ENCODE data around the gene CYP11A1. TPM values are rescaled to one million over a fixed set of nuclear protein-coding genes. Genes with fewer than 3 reads are reported as not detected.
A peak's percentile ranks its signal among the peaks of the same experiment; 100 is the strongest.

The CYP11A1 gene
- total and polyA plus RNA-seq, 2 donors (not counting 1 experiment from before 2014, with no cell fraction given), result not detected

DNA sequence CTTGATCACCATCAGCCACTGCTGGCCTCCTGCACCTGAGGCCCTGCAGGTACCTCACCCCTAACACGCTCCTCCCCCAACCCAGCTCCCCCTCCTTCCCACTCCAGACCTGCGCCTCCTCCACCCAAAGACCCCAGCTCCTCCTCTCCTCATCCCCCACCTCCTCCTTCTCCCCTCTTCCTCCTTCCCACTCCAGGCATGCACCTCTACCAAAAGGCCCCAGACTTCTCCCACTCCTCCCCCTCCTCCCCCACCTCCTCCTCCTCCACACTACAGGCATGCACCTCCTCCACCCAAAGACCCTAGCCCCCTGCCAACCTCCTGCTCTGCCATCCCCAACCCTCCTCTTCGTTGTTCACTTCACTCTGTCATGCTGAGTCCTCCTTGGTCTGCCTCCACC lies 42.7 kb downstream of the CYP11A1 start:
- WGBS (ENCODE audit: insufficient coverage), result 71% methylated on average over 3 of the region's 3 CpGs
- Mint-ChIP-seq H3K27ac (no peak overlapping the region), H3K4me3 (no peak overlapping the region), H3K9me3 (ENCODE audit: insufficient read depth) (no peaks in the 10 kb centered on the region), H3K4me1 (peaks cover 2% of the 10 kb centered on the region), H3K27me3 (peaks cover 21% of the 10 kb centered on the region)
- POLR2A ChIA-PET, result no interaction called here
- Histone ChIP-seq H3K4me2 (replicated peaks; ENCODE audit: low read depth, low read length, poor library complexity, severe bottlenecking) (no peak overlapping the region), H3K4me3 (ENCODE audit: control extremely low read depth in 1 of 5, extremely low read depth in 1 of 5, insufficient read depth in 1 of 5, low read depth in 2 of 5, low read length in 4 of 5) (no peak overlapping the region), H4K20me1 (ENCODE audit: control insufficient read depth, insufficient read depth, low read length, poor library complexity, severe bottlenecking) (no peaks in the 10 kb centered on the region), H2AFZ (ENCODE audit: insufficient read depth, low read depth, low read length, poor library complexity, severe bottlenecking) (no peak overlapping the region), H3K79me2 (ENCODE audit: control insufficient read depth, insufficient read depth, low read length) (no peaks in the 10 kb centered on the region), H3K27ac (ENCODE audit: low read length in 2 of 2) (no peak overlapping the region), H3K27me3 (replicated peaks in 1 of 4; ENCODE audit: control extremely low read depth in 1 of 4, control insufficient read depth in 3 of 4, insufficient read depth in 4 of 4, low read length in 3 of 4) (peaks cover 0 to 10% (median 0%) of the 10 kb centered on the region in 4 experiments), H3K9me3 (ENCODE audit: control extremely low read depth in 1 of 3, control insufficient read depth in 2 of 3, insufficient read depth in 1 of 3, low read length in 2 of 3) (no peaks in the 10 kb centered on the region), H3K4me1 (ENCODE audit: control insufficient read depth in 2 of 2, insufficient read depth in 2 of 2, low read length in 2 of 2) (peaks cover 0 to 6% of the 10 kb centered on the region in 2 donors), H3K36me3 (replicated peaks in 1 of 2; ENCODE audit: control extremely low read depth in 1 of 2, control insufficient read depth in 1 of 2, extremely low read depth in 1 of 2, insufficient read depth in 2 of 2, low read length in 1 of 2) (no peaks in the 10 kb centered on the region), H3K9ac (ENCODE audit: low read length) (no peak overlapping the region)
- TF ChIP-seq EZH2 (IDR thresholded peaks at IDR 0.05; ENCODE audit: borderline replicate concordance, insufficient read depth, low read depth, low read length, poor library complexity, severe bottlenecking) (no peak), CTCF (IDR thresholded peaks at IDR 0.05) (no peak)
- ATAC-seq (ENCODE audit: low read depth), result no peak
- DNase-seq, result no peak
- CTCF ChIA-PET, result interaction anchor here (0.7 to 0.9 kb wide), 2 partner anchors 17 to 269 kb away, joined by 4 read pairs; no protein-coding TSS in a partner anchor
- intact Hi-C loops (cut with micrococcal nuclease), result no loop called here

- Mint-ChIP-seq H3K27ac (no peak overlapping the region), H3K27me3 (peaks cover 21% of the 10 kb centered on the region), H3K9me3 (ENCODE audit: insufficient read depth) (no peaks in the 10 kb centered on the region), H3K4me3 (no peak overlapping the region), H3K4me1 (peaks cover 2% of the 10 kb centered on the region)
- Histone ChIP-seq H3K79me2 (ENCODE audit: control insufficient read depth, insufficient read depth, low read length) (no peaks in the 10 kb centered on the region), H3K36me3 (replicated peaks in 1 of 2; ENCODE audit: control extremely low read depth in 1 of 2, control insufficient read depth in 1 of 2, extremely low read depth in 1 of 2, insufficient read depth in 2 of 2, low read length in 1 of 2) (no peaks in the 10 kb centered on the region), H3K4me1 (ENCODE audit: control insufficient read depth in 2 of 2, insufficient read depth in 2 of 2, low read length in 2 of 2) (peaks cover 0 to 19% of the 10 kb centered on the region in 2 donors), H3K9ac (ENCODE audit: low read length) (no peak overlapping the region), H3K4me3 (ENCODE audit: control extremely low read depth in 1 of 5, extremely low read depth in 1 of 5, insufficient read depth in 1 of 5, low read depth in 2 of 5, low read length in 4 of 5) (no peak overlapping the region), H4K20me1 (ENCODE audit: control insufficient read depth, insufficient read depth, low read length, poor library complexity, severe bottlenecking) (no peaks in the 10 kb centered on the region), H3K27ac (ENCODE audit: low read length in 2 of 2) (no peak overlapping the region), H3K9me3 (ENCODE audit: control extremely low read depth in 1 of 3, control insufficient read depth in 2 of 3, insufficient read depth in 1 of 3, low read length in 2 of 3) (no peaks in the 10 kb centered on the region), H3K27me3 (replicated peaks in 1 of 4; ENCODE audit: control extremely low read depth in 1 of 4, control insufficient read depth in 3 of 4, insufficient read depth in 4 of 4, low read length in 3 of 4) (peaks cover 0 to 10% (median 0%) of the 10 kb centered on the region in 4 experiments), H2AFZ (ENCODE audit: insufficient read depth, low read depth, low read length, poor library complexity, severe bottlenecking) (no peak overlapping the region), H3K4me2 (replicated peaks; ENCODE audit: low read depth, low read length, poor library complexity, severe bottlenecking) (no peak overlapping the region)
- intact Hi-C loops (cut with micrococcal nuclease), result loop anchor here (1.0 kb wide), 1 partner anchor 195 kb away; no protein-coding TSS in a partner anchor
- TF ChIP-seq EZH2 (IDR thresholded peaks at IDR 0.05; ENCODE audit: borderline replicate concordance, insufficient read depth, low read depth, low read length, poor library complexity, severe bottlenecking) (no peak), CTCF (IDR thresholded peaks at IDR 0.05) (peak; percentile 73)
- 33% methylated on average over 3 of the region's 6 CpGs for whole genome bisulfite sequencing (ENCODE audit: insufficient coverage)
- ChIA-PET CTCF (interaction anchor here (0.6 to 3.7 kb wide), 13 partner anchors 8 to 1734 kb away, joined by 3 to 40 read pairs (median 3); no protein-coding TSS in a partner anchor), POLR2A (no interaction called here)
- peak; percentile 73 for ATAC-seq (ENCODE audit: low read depth)
- DNase-seq, result peak; percentile 68
Measured at GRCh38 chr15:74322558-74323180, 44.8 kb downstream of the CYP11A1 start.

All from B cell (primary cell).